DMS 273 treated with DMSO at 0.1 percent for 48 hours (cell line): ENCODE results near the gene SDK2.

Experiments used
- DNase-seq: peaks from one replicate; lab custom pipeline; 2025; lab: John Stamatoyannopoulos, UW

Gene SDK2

GRCh38 chr17:73307130-73307529, 337.1 kb downstream of the SDK2 start:
- DNase-seq = peak; percentile 24

- DNase-seq = no peak
Observed at GRCh38 chr17:73305845-73306836, 338.1 kb downstream of the SDK2 start.

DNA sequence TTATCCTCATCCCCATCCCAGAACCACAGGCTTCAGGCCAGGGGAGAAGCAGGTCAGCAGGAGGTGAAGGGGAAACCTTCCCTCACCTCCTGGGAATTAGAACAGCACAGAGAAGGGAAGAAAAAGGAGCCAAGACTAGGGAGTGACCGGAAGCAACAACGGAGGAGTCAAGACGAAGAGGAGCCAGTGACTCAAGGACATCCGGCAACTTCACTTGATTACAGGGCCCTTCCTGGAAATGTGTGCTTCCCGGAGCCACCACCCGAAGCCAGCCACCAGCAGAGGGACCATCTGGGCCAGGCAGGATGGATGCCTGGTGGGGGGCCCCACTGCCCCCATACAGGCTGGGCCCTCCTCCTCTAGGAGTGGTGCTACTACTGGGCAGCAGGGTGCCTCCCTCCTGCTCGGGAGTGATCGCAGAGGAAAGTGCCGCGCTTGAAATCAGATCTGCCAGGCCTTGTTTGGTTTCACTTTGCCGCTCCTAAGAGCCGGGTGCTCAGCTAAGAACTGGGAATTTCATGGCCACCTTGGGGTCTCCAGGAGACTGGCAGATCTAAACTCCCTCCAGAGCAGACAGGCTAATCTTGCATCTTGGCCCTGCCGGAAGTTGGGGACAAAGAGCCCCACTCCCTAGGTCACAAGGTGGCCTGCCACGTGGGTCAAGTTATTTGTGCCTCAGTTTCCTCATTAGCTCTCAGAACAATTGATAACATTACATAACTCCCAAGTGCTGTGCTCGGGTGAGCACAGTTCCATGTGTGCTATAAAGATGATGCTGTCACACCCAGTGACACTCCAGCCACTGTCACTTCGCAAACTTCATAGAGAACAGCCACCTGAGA, 339.1 kb downstream of the SDK2 start:
- peak; percentile 86 for DNase-seq

GRCh38 chr17:73304438-73304837, 339.8 kb downstream of the SDK2 start:
- DNase-seq = no peak

- no peak for DNase-seq
Observed at GRCh38 chr17:73302189-73302588, 342.1 kb downstream of the SDK2 start.

DNA sequence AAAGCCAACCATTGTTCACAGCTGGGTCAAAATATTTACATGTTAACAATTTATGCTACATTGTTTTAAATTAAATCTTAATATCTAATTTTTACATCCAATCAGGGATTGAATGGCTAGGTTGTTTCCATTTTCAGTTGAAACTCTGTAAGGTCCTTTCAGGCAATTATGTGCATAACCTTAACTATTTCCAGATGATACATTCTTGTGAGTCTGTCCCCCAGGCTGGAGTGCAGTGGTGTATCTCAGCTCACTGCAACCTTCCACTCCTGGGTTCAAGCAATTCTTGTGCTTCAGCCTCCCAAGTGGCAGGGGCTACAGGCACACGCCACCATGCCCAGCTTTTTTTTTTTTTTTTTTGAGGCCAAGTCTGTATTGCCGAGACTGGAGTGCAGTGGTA, 342.9 kb downstream of the SDK2 start:
- no peak for DNase-seq

- no peak for DNase-seq
Observed at GRCh38 chr17:73300392-73300791, 343.9 kb downstream of the SDK2 start.

GRCh38 chr17:73297934-73298861, 346.0 kb downstream of the SDK2 start:
- DNase-seq = no peak

GRCh38 chr17:73293480-73293911, 350.7 kb downstream of the SDK2 start:
- no peak for DNase-seq

GRCh38 chr17:73293031-73293430, 351.2 kb downstream of the SDK2 start:
- no peak for DNase-seq

GRCh38 chr17:73292031-73292531, 352.2 kb downstream of the SDK2 start:
- no peak for DNase-seq

- DNase-seq = no peak
Observed at GRCh38 chr17:73291260-73291801, 352.9 kb downstream of the SDK2 start.

- DNase-seq = no peak
Observed at GRCh38 chr17:73290399-73291259, 353.6 kb downstream of the SDK2 start.

GRCh38 chr17:73289549-73290254, 354.5 kb downstream of the SDK2 start:
- no peak for DNase-seq

DNA sequence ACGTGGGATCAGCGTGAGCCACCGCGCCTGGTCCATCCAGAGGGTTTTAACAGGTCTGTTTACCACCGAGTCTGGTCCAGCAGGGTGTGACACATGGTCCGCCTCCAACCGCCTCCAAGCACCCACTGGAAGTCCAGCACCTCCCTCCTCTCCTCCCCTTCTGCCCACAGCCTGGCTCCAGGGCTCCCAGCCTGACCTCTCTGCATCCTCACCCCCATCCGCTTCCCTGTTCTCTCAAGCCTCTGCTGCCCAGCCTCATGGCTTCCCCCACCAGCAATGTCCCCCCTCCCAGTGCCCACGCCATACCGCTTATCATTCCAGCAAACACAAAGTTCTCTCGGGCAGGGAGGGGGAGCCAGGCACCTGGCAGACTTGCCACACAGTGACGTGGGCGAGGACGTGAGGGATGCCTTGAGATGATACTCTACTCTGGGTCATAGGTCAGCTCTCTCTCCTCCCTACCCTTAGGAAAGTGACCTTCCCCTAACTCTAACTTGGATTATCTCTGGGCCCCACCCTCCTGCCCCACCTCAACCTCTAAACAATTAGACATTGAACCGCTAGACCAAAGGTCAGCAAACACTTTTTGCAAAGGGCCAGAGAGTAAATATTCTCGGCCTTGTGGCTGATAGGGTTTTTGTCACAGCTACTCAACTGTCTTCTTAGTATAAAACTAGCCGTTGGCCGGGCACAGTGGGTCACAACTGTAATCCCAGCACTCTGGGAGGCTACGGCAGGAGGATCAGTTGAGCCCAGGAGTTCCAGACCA, 355.5 kb downstream of the SDK2 start:
- no peak for DNase-seq

GRCh38 chr17:73286863-73287296, 357.4 kb downstream of the SDK2 start:
- DNase-seq = no peak

DNA sequence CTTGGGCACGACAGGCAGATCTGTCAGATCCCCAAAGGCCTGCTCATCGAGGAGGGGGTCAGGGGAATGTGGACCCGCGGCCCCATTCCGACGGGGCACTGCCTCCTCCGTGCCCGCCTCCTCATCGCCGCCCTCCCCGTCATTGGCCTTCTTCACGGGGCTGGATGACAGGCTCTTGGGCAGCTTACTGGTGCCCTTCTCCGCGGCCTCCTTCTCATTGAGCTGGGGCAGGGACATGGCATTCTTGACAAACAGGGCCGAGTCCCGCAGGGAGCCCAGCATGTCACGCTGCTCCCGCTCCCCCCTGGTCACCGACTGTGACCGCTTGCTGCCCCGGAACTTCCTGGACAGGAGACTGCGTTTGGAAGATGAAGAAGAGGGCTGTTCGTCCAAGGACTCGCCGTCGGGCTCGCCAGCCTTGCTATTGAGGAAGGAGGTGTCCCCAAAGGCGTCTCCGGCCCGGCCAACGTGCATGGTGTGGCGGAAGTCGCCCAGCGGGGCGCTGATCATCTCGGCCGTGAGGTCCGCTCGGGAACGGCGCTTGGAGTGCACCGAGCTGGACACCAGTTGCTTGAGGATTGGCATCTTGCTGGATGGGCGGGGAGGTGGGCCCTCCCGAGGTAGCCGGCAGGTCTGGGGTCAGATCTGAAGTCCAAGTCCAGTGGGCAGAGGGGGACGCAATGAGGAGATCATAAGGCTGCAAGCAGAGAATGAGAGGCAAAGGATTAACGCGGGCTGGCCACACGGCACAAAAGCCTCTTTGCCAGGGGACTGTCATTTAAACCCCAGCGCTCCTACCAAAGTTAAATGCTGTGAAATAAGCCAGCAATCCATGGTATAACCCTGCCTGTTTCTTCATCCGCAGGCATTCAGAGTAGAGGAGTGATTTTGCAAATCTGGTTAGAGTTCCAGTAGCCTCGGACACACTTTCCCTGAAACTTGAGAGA, 358.1 kb downstream of the SDK2 start:
- DNase-seq = no peak

GRCh38 chr17:73285603-73285908, 358.7 kb downstream of the SDK2 start:
- no peak for DNase-seq
